ENCODE measurements around the gene JAK3.

JAK3 gene

DNA sequence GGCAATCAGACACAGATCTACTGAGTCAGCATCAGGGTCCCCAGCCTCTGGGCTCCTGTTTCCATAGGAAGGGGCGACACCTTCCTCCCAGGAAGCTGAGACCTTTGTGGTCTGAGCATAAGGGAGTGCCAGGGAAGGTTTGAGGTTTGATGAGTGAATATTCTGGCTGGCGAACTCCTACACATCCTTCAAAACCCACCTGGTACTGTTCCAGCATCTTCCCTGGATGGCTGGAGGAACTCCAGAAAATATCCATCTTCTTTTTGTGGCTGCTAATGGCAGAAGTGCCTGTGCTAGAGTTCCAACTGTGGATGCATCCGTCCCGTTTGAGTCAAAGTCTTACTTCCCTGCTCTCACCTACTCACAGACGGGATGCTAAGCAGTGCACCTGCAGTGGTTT lies 35.7 kb downstream of the JAK3 start:
- TF ChIP-seq, protein P1, sequence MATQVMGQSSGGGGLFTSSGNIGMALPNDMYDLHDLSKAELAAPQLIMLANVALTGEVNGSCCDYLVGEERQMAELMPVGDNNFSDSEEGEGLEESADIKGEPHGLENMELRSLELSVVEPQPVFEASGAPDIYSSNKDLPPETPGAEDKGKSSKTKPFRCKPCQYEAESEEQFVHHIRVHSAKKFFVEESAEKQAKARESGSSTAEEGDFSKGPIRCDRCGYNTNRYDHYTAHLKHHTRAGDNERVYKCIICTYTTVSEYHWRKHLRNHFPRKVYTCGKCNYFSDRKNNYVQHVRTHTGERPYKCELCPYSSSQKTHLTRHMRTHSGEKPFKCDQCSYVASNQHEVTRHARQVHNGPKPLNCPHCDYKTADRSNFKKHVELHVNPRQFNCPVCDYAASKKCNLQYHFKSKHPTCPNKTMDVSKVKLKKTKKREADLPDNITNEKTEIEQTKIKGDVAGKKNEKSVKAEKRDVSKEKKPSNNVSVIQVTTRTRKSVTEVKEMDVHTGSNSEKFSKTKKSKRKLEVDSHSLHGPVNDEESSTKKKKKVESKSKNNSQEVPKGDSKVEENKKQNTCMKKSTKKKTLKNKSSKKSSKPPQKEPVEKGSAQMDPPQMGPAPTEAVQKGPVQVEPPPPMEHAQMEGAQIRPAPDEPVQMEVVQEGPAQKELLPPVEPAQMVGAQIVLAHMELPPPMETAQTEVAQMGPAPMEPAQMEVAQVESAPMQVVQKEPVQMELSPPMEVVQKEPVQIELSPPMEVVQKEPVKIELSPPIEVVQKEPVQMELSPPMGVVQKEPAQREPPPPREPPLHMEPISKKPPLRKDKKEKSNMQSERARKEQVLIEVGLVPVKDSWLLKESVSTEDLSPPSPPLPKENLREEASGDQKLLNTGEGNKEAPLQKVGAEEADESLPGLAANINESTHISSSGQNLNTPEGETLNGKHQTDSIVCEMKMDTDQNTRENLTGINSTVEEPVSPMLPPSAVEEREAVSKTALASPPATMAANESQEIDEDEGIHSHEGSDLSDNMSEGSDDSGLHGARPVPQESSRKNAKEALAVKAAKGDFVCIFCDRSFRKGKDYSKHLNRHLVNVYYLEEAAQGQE (IDR thresholded peaks at IDR 0.05; ENCODE audit: insufficient read depth in 1 of 2, low read depth in 2 of 2, low read length in 2 of 2) = no peak
- TF ChIP-seq POLR2AphosphoS5 (IDR thresholded peaks at IDR 0.05; ENCODE audit: low read depth, low read length) = no peak
- TF ChIP-seq TAF1 (IDR thresholded peaks at IDR 0.05; ENCODE audit: borderline replicate concordance, insufficient read depth, low read length) = no peak
- no peak for TF ChIP-seq SIN3A (IDR thresholded peaks at IDR 0.05; ENCODE audit: borderline replicate concordance, insufficient read depth, low read length)
- no peak for TF ChIP-seq FOXP2 (optimal IDR thresholded peaks at IDR 0.05; ENCODE audit: borderline replicate concordance, extremely low read depth, extremely low read length, insufficient read depth)

GRCh38 chr19:17811681-17812080 lies 36.1 kb downstream of the JAK3 start:
- no peak for TF ChIP-seq SIN3A (IDR thresholded peaks at IDR 0.05; ENCODE audit: borderline replicate concordance, insufficient read depth, low read length)
- no peak for TF ChIP-seq TAF1 (IDR thresholded peaks at IDR 0.05; ENCODE audit: borderline replicate concordance, insufficient read depth, low read length)
- no peak for TF ChIP-seq FOXP2 (optimal IDR thresholded peaks at IDR 0.05; ENCODE audit: borderline replicate concordance, extremely low read depth, extremely low read length, insufficient read depth)
- TF ChIP-seq, protein P1 (IDR thresholded peaks at IDR 0.05; ENCODE audit: insufficient read depth in 1 of 2, low read depth in 2 of 2, low read length in 2 of 2) = no peak
- TF ChIP-seq POLR2AphosphoS5 (IDR thresholded peaks at IDR 0.05; ENCODE audit: low read depth, low read length) = no peak

DNA sequence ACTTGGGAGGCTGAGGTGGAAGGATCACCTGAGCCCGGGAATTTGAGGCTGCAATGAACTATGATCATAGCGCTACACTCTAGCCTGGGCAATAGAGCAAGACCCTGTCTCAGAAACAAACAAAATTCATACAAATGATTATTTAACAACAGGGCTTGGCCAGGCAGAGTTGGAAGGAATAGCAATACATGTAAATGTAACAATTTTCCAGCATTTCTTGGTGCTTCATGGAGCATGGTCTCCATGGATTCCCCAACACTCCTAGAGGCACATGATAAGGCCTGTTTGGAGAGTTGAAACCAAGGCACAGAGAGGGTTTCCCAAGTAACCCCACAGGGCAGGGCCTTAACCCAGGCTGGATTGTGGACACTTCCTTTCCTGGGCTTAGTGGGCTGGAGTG lies 36.7 kb downstream of the JAK3 start:
- TF ChIP-seq SIN3A (IDR thresholded peaks at IDR 0.05; ENCODE audit: borderline replicate concordance, insufficient read depth, low read length) = no peak
- TF ChIP-seq, protein P1 (IDR thresholded peaks at IDR 0.05; ENCODE audit: insufficient read depth in 1 of 2, low read depth in 2 of 2, low read length in 2 of 2) = no peak
- TF ChIP-seq TAF1 (IDR thresholded peaks at IDR 0.05; ENCODE audit: borderline replicate concordance, insufficient read depth, low read length) = no peak
- no peak for TF ChIP-seq POLR2AphosphoS5 (IDR thresholded peaks at IDR 0.05; ENCODE audit: low read depth, low read length)

DNA sequence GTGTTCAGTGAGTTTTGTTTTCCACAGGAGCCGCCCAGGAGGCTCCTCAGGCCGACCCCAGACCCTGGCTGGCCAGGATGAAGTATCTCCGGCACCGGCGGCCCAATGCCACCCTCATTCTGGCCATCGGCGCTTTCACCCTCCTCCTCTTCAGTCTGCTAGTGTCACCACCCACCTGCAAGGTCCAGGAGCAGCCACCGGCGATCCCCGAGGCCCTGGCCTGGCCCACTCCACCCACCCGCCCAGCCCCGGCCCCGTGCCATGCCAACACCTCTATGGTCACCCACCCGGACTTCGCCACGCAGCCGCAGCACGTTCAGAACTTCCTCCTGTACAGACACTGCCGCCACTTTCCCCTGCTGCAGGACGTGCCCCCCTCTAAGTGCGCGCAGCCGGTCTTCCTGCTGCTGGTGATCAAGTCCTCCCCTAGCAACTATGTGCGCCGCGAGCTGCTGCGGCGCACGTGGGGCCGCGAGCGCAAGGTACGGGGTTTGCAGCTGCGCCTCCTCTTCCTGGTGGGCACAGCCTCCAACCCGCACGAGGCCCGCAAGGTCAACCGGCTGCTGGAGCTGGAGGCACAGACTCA lies 40.0 kb downstream of the JAK3 start:
- TF ChIP-seq, protein P1 (IDR thresholded peaks at IDR 0.05; ENCODE audit: insufficient read depth in 1 of 2, low read depth in 2 of 2, low read length in 2 of 2) = no peak
- no peak for TF ChIP-seq POLR2AphosphoS5 (IDR thresholded peaks at IDR 0.05; ENCODE audit: low read depth, low read length)

DNA sequence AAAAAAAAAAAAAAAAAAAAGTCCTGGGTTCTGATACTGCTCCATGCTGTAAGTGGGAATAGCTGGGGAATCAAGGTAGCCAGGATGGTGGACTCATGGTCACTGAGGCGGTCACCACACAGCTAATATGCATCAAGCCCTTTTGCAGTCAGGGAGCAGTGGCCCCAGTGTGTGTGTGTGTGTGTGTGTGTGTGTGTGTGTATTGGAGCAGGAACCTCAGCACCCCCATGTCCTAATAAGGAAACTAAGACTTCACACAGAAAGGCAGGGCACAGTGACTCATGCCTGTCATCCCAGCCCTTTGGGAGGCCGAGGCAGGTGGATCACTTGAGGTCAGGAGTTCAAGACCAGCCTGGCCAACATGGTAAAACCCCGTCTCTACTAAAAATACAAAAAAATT lies 40.8 kb downstream of the JAK3 start:
- TF ChIP-seq TAF1 (IDR thresholded peaks at IDR 0.05; ENCODE audit: borderline replicate concordance, insufficient read depth, low read length) (no peak), SIN3A (IDR thresholded peaks at IDR 0.05; ENCODE audit: borderline replicate concordance, insufficient read depth, low read length) (no peak), FOXP2 (optimal IDR thresholded peaks at IDR 0.05; ENCODE audit: borderline replicate concordance, extremely low read depth, extremely low read length, insufficient read depth) (no peak), POLR2AphosphoS5 (IDR thresholded peaks at IDR 0.05; ENCODE audit: low read depth, low read length) (no peak)
- TF ChIP-seq, protein P1 (IDR thresholded peaks at IDR 0.05; ENCODE audit: insufficient read depth in 1 of 2, low read depth in 2 of 2, low read length in 2 of 2) = no peak

Measured in PFSK-1 (cell line).